ENCODE results near the gene WAPL. TPM values are rescaled to one million over a fixed set of nuclear protein-coding genes. Genes with fewer than 3 reads are reported as not detected.
A peak's percentile ranks its signal among the peaks of the same experiment; 100 is the strongest.

The WAPL gene
- total RNA-seq, 1 donor from 2014 or later = 62.0 TPM

DNA sequence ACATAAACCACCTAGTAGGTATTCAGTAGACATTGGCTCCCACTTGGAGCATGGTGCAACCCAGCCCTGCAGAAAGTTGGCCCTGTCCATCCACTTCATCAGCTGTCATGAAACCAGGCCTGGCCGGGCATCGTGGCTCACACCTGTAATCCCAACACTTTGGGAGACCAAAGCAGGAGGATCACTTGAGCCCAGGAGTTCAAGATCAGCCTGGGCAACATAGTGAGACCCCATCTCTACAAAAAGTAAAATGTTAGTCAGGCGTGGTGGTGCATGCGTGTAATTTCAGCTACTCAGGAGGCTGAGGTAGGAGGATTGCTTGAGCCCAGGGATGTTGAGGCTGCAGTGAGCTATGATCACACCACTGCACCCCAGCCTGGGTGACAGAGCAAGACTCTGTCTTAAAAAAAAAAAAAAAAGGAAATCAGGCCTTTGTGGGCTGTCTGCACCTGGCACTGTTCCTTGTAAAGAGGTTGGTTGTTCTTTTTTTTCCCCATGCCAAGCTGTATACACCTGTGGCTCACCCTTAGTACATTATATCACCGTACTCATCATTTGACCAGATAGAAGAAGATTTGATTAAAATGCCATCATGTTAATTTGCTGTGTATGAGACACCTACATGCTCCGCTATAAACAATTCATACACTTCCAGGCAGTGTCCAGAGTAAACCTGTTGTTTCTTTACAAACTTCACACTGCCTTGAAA is 109.6 kb downstream of the WAPL start:
- no peak for DNase-seq

DNA sequence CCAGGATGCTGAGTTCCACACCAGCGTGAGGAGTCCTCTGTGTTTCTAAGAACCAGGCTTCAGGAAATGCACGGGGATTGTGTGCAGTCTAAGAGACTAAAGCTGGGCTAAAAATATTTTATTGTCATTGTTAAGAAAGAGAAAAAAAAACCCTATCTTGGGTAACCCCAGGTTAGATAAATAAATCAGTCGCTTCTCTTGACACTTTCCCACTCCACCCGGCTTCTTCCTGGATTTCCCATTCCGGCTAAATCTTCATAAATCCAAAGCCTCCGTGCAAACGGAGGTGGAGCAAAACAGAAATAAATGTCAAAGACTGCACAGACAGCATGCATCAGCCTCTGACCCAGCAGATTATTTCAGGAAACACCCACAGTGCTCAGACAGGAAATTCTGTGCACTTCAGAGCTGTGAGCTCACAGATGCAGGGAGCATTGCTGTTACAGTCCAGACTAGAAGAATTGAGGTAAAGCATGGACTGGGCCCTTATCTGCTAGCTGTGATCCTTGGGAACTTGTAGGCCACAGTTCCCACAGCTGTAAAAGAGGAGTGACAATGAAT is 110.2 kb downstream of the WAPL start:
- DNase-seq = no peak

DNA sequence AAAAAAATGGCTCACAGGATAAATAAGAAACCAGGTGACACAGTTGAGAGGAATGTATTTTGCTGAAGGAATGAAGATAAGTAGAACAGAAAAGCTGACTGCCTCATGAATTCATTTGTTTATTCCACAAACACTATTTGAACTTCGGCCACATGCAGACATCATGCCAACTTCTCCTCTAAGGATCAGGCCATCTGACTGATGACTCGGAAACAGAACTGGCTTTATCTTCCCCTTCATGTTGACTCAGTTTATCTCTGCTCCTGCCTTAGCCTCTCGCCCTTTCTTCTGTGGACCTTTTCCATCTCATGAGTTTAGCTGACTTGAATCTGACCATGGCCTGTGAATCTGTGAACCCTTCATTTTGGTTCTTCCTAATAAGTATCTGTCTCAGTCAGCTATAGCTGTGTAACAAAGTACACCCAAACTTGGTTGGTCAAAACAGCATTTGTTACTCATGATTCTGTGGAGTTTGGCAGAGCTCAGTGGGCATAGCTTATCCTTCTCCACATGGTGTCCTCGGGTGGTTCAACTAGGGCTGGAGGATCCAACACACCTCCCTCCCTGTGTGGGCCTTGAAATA is 111.0 kb downstream of the WAPL start:
- no peak for DNase-seq

- DNase-seq = no peak
Observed at GRCh38 chr10:86409183-86409582, 112.4 kb downstream of the WAPL start.

GRCh38 chr10:86403183-86403797 is 118.3 kb downstream of the WAPL start:
- DNase-seq = no peak

DNA sequence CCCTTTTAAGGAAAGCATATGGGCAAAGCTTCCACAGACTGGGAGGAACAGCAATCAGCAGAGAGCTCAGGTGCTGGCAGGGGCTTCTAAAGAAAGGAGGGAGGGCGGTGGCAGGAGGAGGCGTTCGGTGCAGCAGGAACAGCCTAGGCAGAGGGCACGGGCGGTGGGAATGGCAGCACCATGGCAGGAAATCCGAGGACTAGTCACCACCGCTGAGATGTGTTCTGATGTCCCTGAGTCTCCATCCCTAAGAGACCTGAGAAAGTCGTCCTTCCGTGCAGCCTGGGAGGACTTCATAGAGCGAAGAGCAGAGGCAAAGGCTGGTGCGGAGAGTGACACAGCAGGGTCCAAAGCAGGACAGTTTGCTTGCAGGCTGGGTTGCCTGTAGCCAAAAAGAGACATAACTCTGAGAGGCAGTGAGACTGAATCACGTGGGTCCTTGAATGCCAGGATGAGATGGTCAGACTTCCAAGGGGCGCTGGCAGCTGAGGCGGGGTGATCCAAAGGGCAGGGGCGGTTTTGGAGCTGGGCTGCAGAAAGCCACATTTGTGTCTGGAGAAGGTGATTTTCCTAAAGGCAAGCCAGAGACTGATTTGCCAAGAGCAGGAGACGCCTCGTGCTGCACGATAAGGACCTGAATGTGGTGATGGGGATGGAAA is 119.2 kb downstream of the WAPL start:
- no peak for DNase-seq

- no peak for DNase-seq
Observed at GRCh38 chr10:86401588-86402282, 119.9 kb downstream of the WAPL start.

DNA sequence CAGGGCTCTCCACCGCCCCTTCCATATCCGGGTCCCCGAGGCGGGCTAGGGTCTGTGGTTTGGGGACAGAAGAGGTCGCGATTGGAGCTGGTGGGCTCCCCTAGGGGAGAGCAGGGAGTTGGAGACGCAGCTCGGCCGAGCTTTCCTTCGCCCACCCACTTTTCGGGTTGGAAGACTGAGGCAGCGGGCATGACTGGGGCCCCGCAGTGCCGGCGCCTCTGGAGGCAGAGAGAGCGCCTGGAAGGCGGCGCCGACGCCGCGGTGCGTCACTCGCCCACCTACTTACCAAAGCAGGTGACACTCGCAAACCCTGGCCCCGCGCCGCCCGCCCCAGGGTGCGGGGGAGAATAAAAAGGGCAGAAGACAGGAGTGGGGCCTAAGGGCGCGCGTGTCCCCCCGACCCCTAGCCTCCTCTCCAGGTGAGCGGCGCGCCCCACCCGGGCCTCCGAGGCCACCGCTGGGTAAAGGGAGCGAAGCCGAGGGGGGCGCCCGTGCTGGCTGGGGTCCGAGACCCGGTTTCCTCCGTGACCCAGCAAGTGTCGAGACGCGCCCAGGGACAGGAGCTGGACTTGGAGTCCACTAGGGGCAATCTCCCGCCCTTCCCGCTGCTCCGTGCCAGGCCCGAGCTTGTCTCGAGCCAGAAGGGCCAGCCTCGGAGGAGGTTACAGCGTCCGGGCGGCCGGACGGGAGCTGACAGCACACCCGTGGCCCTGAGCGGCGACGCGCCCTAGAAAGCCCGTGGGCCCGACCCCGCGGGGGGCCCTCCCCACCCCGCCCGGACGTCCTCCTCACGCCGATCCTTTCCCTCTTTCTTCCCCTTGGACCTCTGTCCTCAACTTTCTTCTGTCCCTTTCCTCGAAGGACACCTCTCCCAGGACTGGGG is 120.6 kb downstream of the WAPL start:
- no peak for DNase-seq

DNA sequence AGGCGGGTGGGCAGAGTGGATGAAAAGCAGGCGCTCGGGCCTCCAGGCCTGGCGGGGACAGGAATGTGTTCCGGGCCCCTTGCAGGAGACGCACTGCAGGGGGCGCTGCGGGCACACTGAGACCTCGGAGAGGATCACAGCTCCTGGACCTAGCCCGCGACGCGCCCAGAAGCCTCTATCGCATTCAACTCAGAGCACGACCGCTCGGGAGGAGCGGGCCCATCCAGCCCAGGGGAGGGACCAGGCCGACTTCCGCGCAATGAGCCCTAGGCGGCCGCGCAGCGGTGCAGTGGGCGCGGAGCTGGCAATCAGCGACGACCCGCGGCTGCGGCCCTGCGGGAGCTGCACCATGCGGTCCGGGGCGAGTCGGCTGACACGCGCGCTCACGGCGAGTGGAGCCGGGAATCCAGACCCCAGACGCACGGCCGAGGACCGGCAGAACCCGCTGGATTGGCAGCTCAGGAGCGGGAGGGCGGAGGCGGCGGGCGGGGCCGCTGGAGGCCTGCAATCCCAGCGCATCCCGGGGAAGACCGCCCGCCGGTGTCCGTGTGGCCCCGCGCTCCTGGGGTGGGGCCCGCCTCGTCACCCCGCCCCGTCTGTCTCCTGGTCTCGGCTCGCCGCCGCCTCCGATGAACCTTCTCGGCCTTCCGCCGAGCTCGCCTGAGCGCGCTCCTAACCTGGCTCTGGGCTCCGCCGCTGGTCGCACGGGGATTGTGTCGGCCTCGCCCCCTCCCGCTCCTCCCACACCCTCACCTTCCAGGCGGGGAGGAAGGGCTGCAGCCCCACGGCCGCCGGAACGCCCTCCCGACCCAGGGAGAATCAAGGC is 121.5 kb downstream of the WAPL start:
- DNase-seq = peak; percentile 79

GRCh38 chr10:86399514-86399878 is 122.1 kb downstream of the WAPL start:
- DNase-seq = no peak

DNA sequence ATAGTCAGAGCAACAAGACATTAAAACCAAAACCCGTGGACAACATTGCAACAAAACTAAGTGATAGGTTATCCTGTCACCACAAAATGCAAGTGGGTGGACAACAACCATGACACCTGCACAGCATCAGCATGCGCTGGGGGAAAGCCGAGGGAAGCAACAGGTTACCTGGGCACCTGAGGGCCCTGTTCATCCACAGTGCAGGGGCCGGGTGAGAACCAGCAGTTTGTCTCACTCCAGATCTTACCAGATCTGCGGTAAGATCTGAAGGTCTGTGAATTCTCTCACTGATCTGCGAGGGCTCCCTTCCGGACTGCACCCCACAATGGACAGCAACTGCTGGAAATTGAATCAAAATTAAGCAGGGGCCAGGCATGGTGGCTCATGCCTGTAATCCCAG is 124.5 kb downstream of the WAPL start:
- no peak for DNase-seq

DNA sequence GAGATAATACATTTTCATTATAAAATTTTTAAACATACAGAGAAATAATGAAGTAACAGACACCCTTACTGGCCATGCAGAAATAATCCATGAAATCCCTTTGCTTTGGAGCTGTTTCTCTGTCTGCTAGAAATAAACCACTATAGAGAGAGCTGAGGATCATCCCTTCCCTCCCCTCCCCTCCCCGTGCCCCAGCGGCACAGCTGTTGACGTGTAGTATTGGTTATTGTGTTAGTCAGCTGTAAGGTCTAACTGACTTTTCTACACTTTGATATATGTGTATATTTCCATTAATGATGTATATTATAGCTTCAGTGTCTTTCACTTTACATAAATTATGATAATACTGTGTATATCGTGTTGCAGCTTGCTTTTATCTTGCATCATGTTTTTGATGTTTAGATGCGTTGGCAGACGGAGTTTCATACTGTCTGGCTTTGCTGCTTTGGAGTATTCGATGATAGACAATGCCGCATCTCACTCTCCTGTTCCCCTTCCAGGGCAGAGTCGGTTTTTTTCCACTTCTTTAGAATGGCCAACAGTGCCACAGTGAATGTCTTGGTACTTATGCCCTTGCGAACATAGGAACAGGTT is 127.6 kb downstream of the WAPL start:
- DNase-seq = no peak

DNA sequence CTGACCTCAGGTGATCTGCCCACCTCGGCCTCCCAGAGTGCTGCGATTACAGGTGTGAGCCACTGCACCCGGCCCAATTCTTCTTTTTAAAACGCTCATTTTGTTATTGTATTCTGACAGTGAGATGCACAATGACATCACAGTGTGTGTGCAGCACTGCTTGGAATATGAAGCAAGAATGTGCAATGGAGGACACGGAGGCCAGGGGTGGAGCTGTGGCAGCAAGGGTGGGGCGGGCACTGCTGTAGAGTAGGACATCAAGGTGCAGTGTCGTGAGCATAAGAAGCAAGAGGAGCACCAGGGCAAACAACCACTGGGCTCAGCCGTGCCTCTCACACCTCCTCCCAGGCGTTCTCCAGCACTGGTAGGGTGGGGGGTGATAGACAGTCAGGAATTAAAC is 128.2 kb downstream of the WAPL start:
- DNase-seq = no peak

- DNase-seq = no peak
Observed at GRCh38 chr10:86392723-86393094, 128.9 kb downstream of the WAPL start.

- DNase-seq = no peak
Observed at GRCh38 chr10:86391986-86392722, 129.4 kb downstream of the WAPL start.

- DNase-seq = no peak
Observed at GRCh38 chr10:86391236-86391840, 130.3 kb downstream of the WAPL start.

- no peak for DNase-seq
Observed at GRCh38 chr10:86390337-86391120, 131.1 kb downstream of the WAPL start.
